HG03378 (cell line): Measurements from ENCODE around the gene CCR4.
"Not testable (repeated sequence)": the region's sequence is repeated elsewhere in the genome, so short reads cannot be mapped to it uniquely, and the experiment has no call there.

ENCODE experiments used
- ATAC-seq: cut with Tn5 transposase; IDR thresholded peaks from one replicate; pipeline ENCODE4 v1.9.1; 2021; ENCODE audit warnings: mild to moderate bottlenecking, moderate library complexity; ENCODE audit not compliant: unreplicated experiment

Gene CCR4

GRCh38 chr3:32977861-32978260 lies 26.4 kb downstream of the CCR4 start:
- ATAC-seq = no peak

DNA sequence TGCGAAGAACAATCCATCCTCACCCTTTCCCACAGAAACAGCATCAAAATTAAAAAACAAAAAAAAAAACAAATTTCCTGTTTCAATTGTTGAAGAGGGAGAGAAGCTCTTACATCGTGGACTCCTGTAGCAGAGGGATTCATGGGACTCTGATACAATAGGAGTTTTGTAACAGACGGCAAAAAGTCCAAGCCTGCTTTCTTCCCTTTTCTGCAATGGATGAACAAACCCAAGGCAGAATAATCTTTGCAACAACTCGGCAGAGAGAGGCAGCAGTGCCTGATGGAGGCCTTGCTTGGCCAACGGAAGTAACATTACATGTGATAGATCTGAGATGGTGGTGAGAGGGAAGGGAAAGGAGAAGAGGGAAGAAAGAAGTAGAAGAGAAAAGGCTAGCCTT lies 26.9 kb downstream of the CCR4 start:
- ATAC-seq = no peak

DNA sequence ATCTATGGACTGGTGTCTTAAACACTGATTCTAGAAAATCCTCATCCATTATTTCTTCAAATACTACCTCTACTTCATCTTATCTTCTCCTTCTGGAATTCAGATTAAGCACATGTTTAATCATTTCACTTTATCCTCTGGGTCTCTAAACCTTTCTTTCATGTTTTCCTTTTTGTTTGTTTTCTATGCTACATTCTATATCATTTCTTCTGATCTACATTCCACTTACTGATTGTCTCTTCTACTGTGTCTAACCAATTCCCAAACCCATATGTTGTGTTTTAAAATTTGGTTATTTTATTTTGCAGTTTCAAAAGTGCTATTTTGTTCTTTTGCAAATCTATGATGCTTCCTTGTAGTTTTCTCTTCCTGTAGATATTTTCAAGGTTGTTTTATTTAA lies 31.7 kb downstream of the CCR4 start:
- ATAC-seq = no peak

- not testable (repeated sequence) for ATAC-seq
Observed at GRCh38 chr3:32984918-32985317, 33.5 kb downstream of the CCR4 start.

- ATAC-seq = no peak
Observed at GRCh38 chr3:32989171-32989570, 37.7 kb downstream of the CCR4 start.

GRCh38 chr3:32990116-32990515 lies 38.7 kb downstream of the CCR4 start:
- no peak for ATAC-seq

DNA sequence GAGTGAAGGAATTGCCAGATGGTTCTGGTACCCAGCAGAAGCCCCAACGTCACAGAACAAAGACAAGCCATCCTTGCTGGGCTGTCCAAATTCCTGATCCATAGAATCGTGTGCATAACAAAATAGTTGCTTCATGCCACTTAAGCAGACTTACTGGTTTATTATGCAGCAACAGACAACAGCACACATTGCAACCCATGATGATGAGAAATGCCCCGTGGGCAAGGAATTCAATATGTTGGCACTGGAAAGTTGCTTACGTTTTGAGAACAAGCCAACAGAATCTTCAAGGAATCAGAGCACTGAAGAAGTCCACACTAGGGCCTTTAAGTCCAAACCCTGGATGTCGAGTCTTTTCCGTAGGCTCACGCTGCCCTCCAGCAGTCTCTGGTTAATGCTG lies 40.3 kb downstream of the CCR4 start:
- ATAC-seq = no peak

DNA sequence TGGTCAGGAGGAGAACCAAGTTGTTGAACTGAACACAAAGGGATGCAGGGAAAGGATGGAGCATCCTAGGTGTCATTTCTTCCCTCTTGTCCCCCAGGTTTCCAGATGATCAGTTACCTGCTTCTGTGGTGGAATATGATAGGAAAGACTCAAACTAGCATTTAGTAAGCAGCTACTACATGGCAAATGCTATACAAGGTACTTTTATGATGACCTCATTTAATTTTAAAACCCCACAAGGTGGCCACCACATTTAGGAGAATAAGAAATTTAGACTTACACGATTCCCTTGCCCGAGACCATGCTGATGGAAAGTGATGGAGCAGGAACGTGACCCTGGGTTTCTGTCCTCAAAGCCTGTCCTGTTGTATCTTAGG lies 40.9 kb downstream of the CCR4 start:
- peak; percentile 5 for ATAC-seq

DNA sequence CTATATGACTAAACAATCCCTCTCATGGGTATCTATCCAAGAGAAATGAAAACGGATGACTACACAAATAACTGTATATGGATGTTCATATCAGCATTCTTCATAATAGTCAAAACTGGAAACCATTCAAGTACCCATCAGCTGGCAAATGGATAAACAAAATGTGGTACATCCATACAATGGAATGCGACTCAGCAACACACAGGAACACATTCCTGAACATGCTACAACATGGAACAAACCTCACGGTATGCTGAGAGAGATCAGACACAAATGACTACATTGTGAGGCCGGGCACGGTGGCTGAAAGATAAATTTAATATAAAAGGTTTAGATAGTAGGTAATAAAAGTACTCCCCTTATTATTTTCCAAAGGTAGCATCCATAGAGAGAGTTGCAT lies 42.6 kb downstream of the CCR4 start:
- no peak for ATAC-seq

- no peak for ATAC-seq
Observed at GRCh38 chr3:32995098-32995497, 43.7 kb downstream of the CCR4 start.

GRCh38 chr3:32996048-32996754 lies 44.8 kb downstream of the CCR4 start:
- ATAC-seq = no peak

GRCh38 chr3:32996755-32997091 lies 45.3 kb downstream of the CCR4 start:
- ATAC-seq = no peak

DNA sequence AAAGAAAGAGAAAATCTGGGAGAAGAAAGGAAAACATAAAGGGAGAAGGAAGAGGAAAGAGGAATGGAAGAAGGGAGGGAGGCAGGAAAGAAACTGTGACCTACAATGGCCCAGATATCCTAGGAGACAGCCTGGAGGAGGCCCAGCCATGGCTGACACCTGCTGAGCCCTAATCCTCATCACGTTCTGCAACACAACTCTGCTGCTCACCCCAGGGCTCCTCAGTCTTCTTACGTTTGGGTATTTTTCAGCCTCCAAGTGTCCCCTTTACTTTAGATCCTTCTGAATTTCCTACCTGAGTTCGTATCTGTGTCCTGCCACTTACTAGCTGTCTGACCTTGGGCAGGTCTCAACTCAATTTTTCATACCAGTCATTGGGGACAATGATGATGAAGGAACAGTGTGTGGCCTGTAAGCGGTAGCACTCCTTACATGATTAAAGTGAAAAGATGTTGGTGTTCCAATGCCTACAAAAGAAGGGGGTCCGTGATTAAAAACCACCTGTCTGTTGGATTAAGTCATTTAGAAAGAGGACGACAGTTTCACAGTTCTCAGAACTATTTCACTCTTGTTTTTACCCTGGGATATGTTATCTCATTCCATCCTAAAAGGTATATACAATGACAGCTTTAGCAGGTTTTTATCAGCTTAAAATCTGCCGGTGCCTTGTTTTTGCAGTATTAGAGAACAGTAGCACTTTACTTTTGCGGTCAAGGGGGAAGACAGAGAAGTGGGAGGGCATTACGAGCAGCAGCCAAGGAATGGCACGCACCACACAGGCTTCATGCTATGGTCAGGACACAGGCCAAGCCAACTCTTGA lies 47.4 kb downstream of the CCR4 start:
- no peak for ATAC-seq

GRCh38 chr3:33000691-33001385 lies 49.4 kb downstream of the CCR4 start:
- ATAC-seq = no peak

DNA sequence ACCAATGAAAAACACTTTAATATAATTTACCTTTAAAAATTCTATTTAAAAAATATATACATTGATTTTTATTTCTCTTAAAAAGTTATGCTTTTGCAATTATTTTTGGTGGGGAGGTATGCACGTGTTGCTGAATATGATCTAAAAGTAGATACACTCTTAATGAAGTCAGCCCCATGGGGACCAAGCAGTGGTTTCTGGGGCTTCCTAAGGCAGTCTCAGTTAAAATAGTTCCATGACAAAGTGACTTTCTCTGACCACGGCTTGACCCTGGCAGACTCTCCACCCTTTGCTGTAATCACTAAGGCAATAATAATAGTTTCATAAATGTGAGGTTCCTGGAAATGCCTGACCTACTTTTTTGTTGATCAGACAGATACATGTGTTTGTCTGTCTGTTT lies 50.4 kb downstream of the CCR4 start:
- peak; percentile 92 for ATAC-seq

GRCh38 chr3:33003308-33003707 lies 51.9 kb downstream of the CCR4 start:
- no peak for ATAC-seq

DNA sequence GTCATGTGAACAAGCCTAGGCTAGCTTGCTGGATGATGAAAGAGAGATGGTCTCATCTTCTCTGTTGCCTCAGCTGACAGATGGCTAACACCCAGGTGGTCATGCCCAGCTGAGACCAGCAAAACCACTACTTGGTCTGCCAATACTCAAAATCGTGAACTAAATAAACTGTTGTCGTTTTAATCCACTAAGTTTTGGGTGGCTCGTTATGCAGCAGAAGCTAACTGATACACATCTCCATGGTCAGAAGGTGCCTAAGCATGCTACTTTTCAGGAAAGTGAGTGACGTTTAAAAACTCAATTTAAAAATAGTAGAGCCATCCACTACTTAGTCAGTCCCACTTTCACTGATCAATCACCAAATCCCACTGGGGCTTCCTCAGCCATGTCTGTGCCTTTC lies 52.8 kb downstream of the CCR4 start:
- no peak for ATAC-seq

DNA sequence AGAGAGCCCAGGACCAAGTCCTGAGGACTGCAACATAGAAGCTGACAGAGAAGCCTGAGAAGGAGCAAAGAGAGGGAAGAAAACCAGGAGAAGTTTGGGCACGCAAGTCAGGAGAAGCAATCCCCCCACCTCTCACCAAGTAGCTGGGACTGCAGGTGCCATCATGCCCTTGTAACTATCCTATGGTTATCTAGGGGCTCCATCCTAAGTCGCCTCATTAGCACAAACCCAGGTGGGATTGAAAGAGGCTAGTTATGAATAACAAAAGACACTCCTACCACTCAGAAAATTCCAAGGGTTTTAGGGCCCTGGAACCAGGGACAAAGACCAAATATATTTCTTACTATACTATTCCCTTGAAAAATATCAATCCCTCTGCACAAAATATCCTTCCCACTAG lies 53.5 kb downstream of the CCR4 start:
- ATAC-seq = no peak
